Measurements from ENCODE around the gene LTBP2. TPM values are rescaled to one million over a fixed set of nuclear protein-coding genes. Genes with fewer than 3 reads are reported as not detected.
"Not testable (repeated sequence)": the region's sequence is repeated elsewhere in the genome, so short reads cannot be mapped to it uniquely, and the experiment has no call there.

LTBP2 gene
- polyA plus RNA-seq, 1 donor, result 5.4 TPM

- no peak for DNase-seq
Measured at GRCh38 chr14:74474376-74474775, 137.7 kb downstream of the LTBP2 start.

- DNase-seq, result no peak
Measured at GRCh38 chr14:74472601-74473000, 139.4 kb downstream of the LTBP2 start.

- DNase-seq, result no peak
Measured at GRCh38 chr14:74469548-74470518, 142.2 kb downstream of the LTBP2 start.

GRCh38 chr14:74468513-74468912 is 143.5 kb downstream of the LTBP2 start:
- no peak for DNase-seq

- DNase-seq, result no peak
Measured at GRCh38 chr14:74465335-74465734, 146.7 kb downstream of the LTBP2 start.

GRCh38 chr14:74464785-74465184 is 147.3 kb downstream of the LTBP2 start:
- no peak for DNase-seq

GRCh38 chr14:74463697-74464096 is 148.3 kb downstream of the LTBP2 start:
- no peak for DNase-seq

- DNase-seq, result no peak
Measured at GRCh38 chr14:74462993-74463392, 149.0 kb downstream of the LTBP2 start.

- DNase-seq, result no peak
Measured at GRCh38 chr14:74459976-74460375, 152.1 kb downstream of the LTBP2 start.

- no peak for DNase-seq
Measured at GRCh38 chr14:74459289-74459946, 152.6 kb downstream of the LTBP2 start.

GRCh38 chr14:74457565-74457895 is 154.5 kb downstream of the LTBP2 start:
- DNase-seq, result no peak

- DNase-seq, result no peak
Measured at GRCh38 chr14:74456684-74457564, 155.1 kb downstream of the LTBP2 start.

GRCh38 chr14:74454397-74454796 is 157.6 kb downstream of the LTBP2 start:
- DNase-seq, result not testable (repeated sequence)

Other genes with a start within 250 kb of the LTBP2 start
- not detected for gene SYNDIG1L, start 186.0 kb downstream of the LTBP2 start, polyA plus RNA-seq (ENCODE audit: insufficient read length)
- gene NPC2, start 118.9 kb downstream of the LTBP2 start, polyA plus RNA-seq (ENCODE audit: insufficient read length), result 82.5 TPM
- gene ISCA2, start 118.5 kb downstream of the LTBP2 start, polyA plus RNA-seq (ENCODE audit: insufficient read length), result 22.7 TPM
- gene AREL1, start 100.8 kb upstream of the LTBP2 start, polyA plus RNA-seq (ENCODE audit: insufficient read length), result 18.1 TPM
- 37.9 TPM for gene FCF1, start 100.9 kb upstream of the LTBP2 start, polyA plus RNA-seq (ENCODE audit: insufficient read length)
- gene YLPM1, start 151.1 kb upstream of the LTBP2 start, polyA plus RNA-seq (ENCODE audit: insufficient read length), result 51.9 TPM

All from hindlimb muscle (tissue), 1 donor.